HG02970 (cell line): ENCODE results near the gene KCNK15.

Experiments
- ATAC-seq: cut with Tn5 transposase; IDR thresholded peaks from one replicate; pipeline ENCODE4 v1.9.1; 2021; ENCODE audit warnings: mild to moderate bottlenecking, moderate library complexity, moderate number of reproducible peaks; ENCODE audit not compliant: unreplicated experiment, low FRiP score

Gene KCNK15

DNA sequence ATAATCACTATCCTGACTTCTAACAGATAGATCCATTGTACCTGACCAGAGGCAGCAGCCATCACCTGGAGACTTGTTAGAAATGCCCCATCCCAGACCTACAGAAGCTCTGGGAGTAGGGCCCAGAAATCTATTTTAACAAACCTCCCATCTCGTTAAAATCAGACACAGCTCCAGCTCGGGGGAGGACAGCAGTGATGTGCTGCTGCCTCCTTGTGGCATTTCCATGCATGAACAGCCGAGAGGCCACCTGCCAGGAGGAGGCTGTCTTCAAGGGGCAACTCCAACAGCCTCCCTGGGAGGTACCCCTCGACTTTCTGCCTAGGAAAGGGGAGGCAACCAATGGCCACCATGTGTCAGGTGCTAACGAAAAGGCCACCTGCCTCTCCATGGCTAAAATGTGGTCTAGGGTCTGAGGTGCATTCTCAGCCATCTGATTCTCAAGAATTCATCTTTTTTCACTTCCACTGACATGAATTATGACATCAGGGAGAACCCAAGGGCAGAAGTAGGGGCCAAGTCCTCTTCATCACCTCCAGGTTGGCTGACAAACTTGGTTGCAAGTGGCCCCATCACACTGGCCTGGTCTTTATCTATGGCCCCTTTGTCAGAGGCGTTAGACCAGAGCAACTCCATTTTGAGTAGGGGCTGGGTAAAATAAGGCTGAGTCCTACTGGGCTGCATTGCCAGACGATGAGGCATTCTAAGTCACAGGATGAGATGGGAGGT, 12.2 kb upstream of the KCNK15 start:
- no peak for ATAC-seq

GRCh38 chr20:44734938-44735337, 10.7 kb upstream of the KCNK15 start:
- no peak for ATAC-seq

GRCh38 chr20:44735816-44736169, 9.9 kb upstream of the KCNK15 start:
- no peak for ATAC-seq

DNA sequence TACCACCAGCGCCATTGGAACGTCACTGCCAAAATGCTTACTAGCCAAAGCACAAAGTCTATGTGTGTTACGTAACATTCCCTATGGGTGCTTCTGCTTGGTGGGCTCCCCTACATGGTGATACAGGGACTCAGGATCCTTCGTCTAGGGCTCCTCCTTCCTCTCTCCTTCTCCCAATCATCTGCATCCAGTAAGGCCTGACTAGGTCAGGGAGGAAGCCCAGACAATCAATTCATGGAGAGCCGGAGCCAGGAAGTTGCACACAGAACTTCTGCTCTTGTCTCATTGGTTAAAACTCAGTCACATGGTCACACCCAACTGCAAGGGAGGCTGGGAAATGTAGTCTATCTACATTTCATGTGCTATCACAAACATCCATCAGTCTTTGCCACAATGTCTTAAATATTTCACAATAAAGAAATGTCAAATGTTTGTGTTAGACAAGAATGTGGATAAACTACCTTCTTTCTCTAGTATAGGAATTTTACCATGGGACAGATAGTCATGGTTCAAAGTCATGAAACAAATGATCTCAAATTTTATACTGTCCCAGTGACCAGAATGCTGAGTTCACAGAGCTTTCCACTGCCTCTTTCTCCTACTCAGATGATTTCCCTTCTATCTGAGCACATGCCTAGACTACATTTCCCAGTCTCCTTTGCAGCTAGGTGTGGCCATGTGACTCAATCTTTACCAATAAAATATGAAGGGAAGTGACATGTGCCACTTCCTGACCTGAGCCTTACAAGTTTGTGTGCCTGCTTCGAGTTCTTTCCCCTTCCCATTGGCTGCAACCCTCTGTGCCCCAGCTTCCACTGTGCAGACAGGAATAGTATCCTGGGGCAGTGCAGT, 9.3 kb upstream of the KCNK15 start:
- ATAC-seq: no peak

- no peak for ATAC-seq
Observed at GRCh38 chr20:44737116-44737515, 8.5 kb upstream of the KCNK15 start.

- ATAC-seq: no peak
Observed at GRCh38 chr20:44738813-44739477, 6.7 kb upstream of the KCNK15 start.

DNA sequence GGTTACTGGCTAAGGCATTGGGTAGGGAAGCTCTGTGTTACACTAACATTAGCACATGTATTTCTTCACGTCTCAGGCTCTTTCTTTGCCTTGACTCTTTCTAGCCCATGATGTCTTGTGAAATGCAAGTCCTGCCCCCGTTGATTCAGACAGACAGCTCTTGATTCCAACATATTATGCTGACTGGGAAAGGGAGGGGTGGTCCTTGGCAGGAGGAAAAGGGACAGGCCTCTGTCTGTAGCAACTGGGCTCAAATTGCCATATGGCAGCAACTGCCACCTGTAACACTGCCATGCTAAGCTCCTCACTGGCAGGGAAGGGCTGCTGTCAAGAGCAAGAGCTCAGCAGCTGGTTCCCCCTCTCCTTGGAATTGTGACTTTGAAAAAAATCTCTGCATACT, 5.7 kb upstream of the KCNK15 start:
- ATAC-seq: no peak

DNA sequence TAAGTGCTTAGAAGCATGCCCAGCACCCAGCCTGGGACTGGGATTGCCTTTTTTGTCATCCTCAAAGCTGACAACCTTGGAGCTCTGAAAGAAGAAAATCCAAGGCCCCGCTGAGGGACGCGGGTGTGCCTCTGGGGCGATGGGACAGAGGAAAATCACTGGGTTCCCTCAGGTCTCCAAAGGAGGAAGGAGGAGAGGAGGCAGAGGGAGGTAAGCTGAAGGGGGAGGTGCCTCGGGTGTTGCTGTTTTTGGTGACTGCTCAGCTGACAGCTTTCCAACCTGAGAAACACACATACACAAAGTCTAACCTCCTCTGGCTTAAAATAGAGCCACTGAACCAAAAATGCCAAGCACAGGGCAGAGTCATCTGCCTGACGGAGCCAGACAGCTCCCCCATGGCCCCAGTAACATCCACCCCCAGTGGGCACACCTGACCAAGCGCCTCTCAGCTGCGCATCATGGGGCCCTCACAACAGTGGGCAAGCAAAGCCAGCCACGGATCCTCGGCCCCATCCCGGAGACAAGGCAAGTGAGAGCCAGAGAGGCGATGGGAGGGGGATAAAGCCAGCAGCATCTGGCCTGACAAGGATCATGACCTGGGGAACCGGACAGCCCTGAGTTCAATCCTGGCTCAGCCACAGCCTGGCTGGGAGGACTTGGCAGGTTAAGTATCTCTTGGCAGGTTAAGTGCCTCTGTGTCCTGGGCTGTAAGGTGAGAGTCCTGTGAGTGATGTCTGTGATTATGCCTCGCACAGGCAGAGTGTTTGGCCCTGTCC, 3.2 kb upstream of the KCNK15 start:
- ATAC-seq: no peak

DNA sequence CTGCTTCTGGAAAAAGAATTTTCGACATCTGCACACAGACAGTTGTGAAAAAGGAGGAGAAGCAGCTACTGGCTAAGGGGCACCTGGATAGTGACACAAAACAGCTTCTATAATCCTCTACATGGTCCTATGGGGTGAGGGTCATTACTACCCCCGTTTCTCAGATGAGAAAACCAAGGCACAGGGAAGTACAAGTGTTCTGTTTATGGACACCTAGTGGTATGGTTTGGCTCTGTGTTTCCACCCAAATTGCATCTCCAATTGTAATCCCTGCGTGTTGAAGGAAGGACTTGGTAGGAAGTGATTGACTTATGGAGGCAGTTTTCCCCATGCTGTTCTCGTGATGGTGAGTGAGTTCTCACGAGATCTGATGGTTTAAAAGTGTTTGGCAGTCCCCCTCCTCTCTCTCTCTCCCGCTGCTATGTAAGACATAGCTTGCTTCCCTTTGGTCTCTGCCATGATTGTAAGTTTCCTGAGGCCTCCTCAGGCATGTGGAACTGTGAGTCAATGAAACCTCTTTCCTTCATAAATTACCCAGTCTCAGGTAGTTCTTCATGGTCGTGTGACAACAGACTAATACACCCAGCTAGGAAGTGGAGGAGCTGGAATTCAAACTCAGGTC, 2.5 kb upstream of the KCNK15 start:
- no peak for ATAC-seq

GRCh38 chr20:44743916-44744655, 1.6 kb upstream of the KCNK15 start:
- ATAC-seq: no peak

DNA sequence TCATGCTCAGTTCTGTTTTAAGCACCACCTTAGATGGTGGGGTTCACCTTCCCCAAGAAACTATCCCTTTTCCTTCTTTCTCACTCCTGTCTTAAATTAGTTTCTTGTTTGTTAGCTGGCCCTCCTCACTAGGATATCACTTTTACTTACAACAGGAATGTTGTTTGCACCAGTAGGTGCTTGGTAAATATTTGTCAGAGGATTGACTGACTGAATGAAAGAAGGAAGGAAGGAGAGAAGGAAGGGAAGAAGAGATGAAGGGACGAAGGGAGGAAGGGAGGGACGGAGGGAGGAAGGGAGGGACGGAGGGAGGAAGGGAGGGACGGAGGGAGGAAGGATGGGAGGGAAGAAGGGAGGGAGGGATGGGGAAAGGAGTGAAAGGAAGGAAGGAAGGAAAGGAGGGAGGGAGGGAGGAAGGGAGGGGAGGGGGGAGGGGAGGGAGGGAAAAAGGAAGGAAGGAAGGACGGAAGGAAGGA, 505 bp upstream of the KCNK15 start:
- ATAC-seq: no peak

- ATAC-seq: no peak
Observed at GRCh38 chr20:44746367-44747165, 901 bp downstream of the KCNK15 start.

GRCh38 chr20:44747166-44748004, 1.7 kb downstream of the KCNK15 start:
- no peak for ATAC-seq

GRCh38 chr20:44748005-44748370, 2.3 kb downstream of the KCNK15 start:
- no peak for ATAC-seq

- ATAC-seq: no peak
Observed at GRCh38 chr20:44750081-44750805, 4.6 kb downstream of the KCNK15 start.

- ATAC-seq: no peak
Observed at GRCh38 chr20:44752099-44752931, 6.7 kb downstream of the KCNK15 start.
